Caco-2 (cell line): Measurements from ENCODE around the gene RALGAPA2. TPM values are rescaled to one million over a fixed set of nuclear protein-coding genes. Genes with fewer than 3 reads are reported as not detected.

ENCODE experiments used
- BruUV-seq: library from RNA; stranded (reverse); fragments of 400-500 nt; replicated peaks from 2 replicates; lab custom pipeline; 2021; lab: Mats Ljungman, UMichigan
- CTCF ChIA-PET: fragments of 300-600 bp; sonication (Branson Sonifier 250); formaldehyde crosslinking; loops from one replicate; lab custom pipeline; 2022; ENCODE audit warnings: antibody characterized with exemption; lab: Charles Lee
- POLR2A ChIA-PET: fragments of 300-600 bp; sonication (Branson Sonifier 250); formaldehyde crosslinking; loops from one replicate; lab custom pipeline; 2022; ENCODE audit warnings: antibody characterized with exemption; lab: Charles Lee
- DNase-seq, 2 experiments: peaks; one replicate each; pipeline versions ENCODE4 v3.0.0 to v3.0.0-alpha.2; 2020 to 2022
- H3K27me3 ChIP-seq: replicated peaks from 2 replicates; pipeline ENCODE4 v1.6.0; 2011; ENCODE audit warnings: low read length; ENCODE audit not compliant: control insufficient read depth, insufficient read depth
- H3K36me3 ChIP-seq: 2 replicates; pipeline ENCODE4 v1.5.1; 2011; ENCODE audit warnings: low read length; ENCODE audit not compliant: control insufficient read depth, insufficient read depth
- H3K4me1 ChIP-seq: fragments of 250-450 bp; sonication (Bioruptor Pico); 2 replicates; pipeline ENCODE4 v1.5.1; 2020; ENCODE audit warnings: mild to moderate bottlenecking
- H3K4me3 ChIP-seq: 2 replicates; pipeline ENCODE4 v1.5.1; 2011; ENCODE audit warnings: low read depth, mild to moderate bottlenecking, control low read depth, low read length
- H3K9me3 ChIP-seq: fragments of 250-450 bp; sonication (Bioruptor Pico); 2 replicates; pipeline ENCODE4 v1.5.1; 2020; ENCODE audit warnings: mild to moderate bottlenecking, moderate library complexity
- H3K27ac Mint-ChIP-seq: one replicate; pipeline ENCODE4 v1.8.0; 2022; ENCODE audit warnings: mixed read lengths; ENCODE audit not compliant: unreplicated experiment
- H3K27me3 Mint-ChIP-seq: one replicate; pipeline ENCODE4 v1.8.0; 2022; ENCODE audit warnings: mixed read lengths; ENCODE audit not compliant: insufficient read depth, unreplicated experiment
- H3K36me3 Mint-ChIP-seq: one replicate; pipeline ENCODE4 v1.8.0; 2022; ENCODE audit warnings: mild to moderate bottlenecking, mixed read lengths; ENCODE audit not compliant: insufficient read depth, unreplicated experiment
- H3K4me1 Mint-ChIP-seq: one replicate; pipeline ENCODE4 v1.8.0; 2022; ENCODE audit warnings: low read depth, mixed read lengths; ENCODE audit not compliant: unreplicated experiment
- H3K4me3 Mint-ChIP-seq: one replicate; pipeline ENCODE4 v1.8.0; 2022; ENCODE audit warnings: mild to moderate bottlenecking, moderate library complexity, mixed read lengths; ENCODE audit not compliant: unreplicated experiment
- H3K9me3 Mint-ChIP-seq: one replicate; pipeline ENCODE4 v1.8.0; 2022; ENCODE audit warnings: mixed read lengths; ENCODE audit not compliant: unreplicated experiment
- CTCF ChIP-seq, 2 experiments: fragments of 200-600 bp in 1 of 2; IDR thresholded peaks; 1 replicate in 1 of 2; 2 replicates in 1 of 2; pipeline versions ENCODE4 v1.5.1 to v1.8.0; 2011 to 2022; ENCODE audit warnings: antibody characterized with exemption in 1 of 2, control low read depth in 1 of 2, inconsistent platforms in 1 of 2, low read depth in 1 of 2, low read length in 1 of 2, mild to moderate bottlenecking in 1 of 2, moderate library complexity in 1 of 2; ENCODE audit not compliant: insufficient read depth in 1 of 2, severe bottlenecking in 1 of 2, unreplicated experiment in 1 of 2
- intact Hi-C: fragments of 100-400 bp; cut with micrococcal nuclease; formaldehyde crosslinking; loops from one replicate; pipeline ENCODE4 v1.10.0; 2022; ENCODE audit not compliant: unreplicated experiment
- total RNA-seq: library from RNA; stranded (reverse); gene quantifications from 2 replicates; pipeline ENCODE4 v1.2.3, GENCODE V29; 2022

The RALGAPA2 gene
- total RNA-seq, 1 experiment from 2014 or later, result 17.3 TPM

GRCh38 chr20:20498076-20498861 is 214.2 kb downstream of the RALGAPA2 start:
- DNase-seq, result no peak
- no peaks in the 10 kb centered on the region for H3K9me3 ChIP-seq
- no TSS peak for BruUV-seq
- Mint-ChIP-seq H3K4me1 (no peaks in the 10 kb centered on the region), H3K9me3 (no peaks in the 10 kb centered on the region), H3K27ac (no peak overlapping the region), H3K27me3 (no peaks in the 10 kb centered on the region), H3K36me3 (peaks cover 8% of the 10 kb centered on the region), H3K4me3 (no peak overlapping the region)
- TF ChIP-seq CTCF (IDR thresholded peaks at IDR 0.05; ENCODE audit: insufficient read depth in 1 of 2, low read depth in 1 of 2, low read length in 1 of 2, severe bottlenecking in 1 of 2, unreplicated experiment in 1 of 2), result no peak
- ChIA-PET POLR2A (no interaction called here), CTCF (no interaction called here)
- intact Hi-C loops, result no loop called here
- H3K36me3 ChIP-seq, result peaks cover 2% of the 10 kb centered on the region; the same call in 1 of the 2 replicates
- no peaks in the 10 kb centered on the region for H3K27me3 ChIP-seq
- H3K4me1 ChIP-seq, result no peaks in the 10 kb centered on the region
- H3K4me3 ChIP-seq, result no peak overlapping the region

- H3K27ac Mint-ChIP-seq, result no peak overlapping the region
- H3K36me3 Mint-ChIP-seq, result peaks cover 8% of the 10 kb centered on the region
- H3K4me1 Mint-ChIP-seq, result no peaks in the 10 kb centered on the region
- no peaks in the 10 kb centered on the region for H3K27me3 ChIP-seq
- no peak overlapping the region for H3K4me3 Mint-ChIP-seq
- H3K4me3 ChIP-seq, result no peak overlapping the region
- peaks cover 2% of the 10 kb centered on the region; the same call in 1 of the 2 replicates for H3K36me3 ChIP-seq
- no peaks in the 10 kb centered on the region for H3K9me3 ChIP-seq
- CTCF ChIA-PET, result no interaction called here
- no TSS peak for BruUV-seq
- intact Hi-C loops, result no loop called here
- H3K27me3 Mint-ChIP-seq, result no peaks in the 10 kb centered on the region
- H3K9me3 Mint-ChIP-seq, result no peaks in the 10 kb centered on the region
- no peaks in the 10 kb centered on the region for H3K4me1 ChIP-seq
- no peak for TF ChIP-seq CTCF (IDR thresholded peaks at IDR 0.05; ENCODE audit: insufficient read depth in 1 of 2, low read depth in 1 of 2, low read length in 1 of 2, severe bottlenecking in 1 of 2, unreplicated experiment in 1 of 2)
- POLR2A ChIA-PET, result no interaction called here
- DNase-seq, result no peak
These were observed 215.0 kb downstream of the RALGAPA2 start for GRCh38 chr20:20497242-20497978.

- peaks cover 2% of the 10 kb centered on the region; the same call in 1 of the 2 replicates for H3K36me3 ChIP-seq
- intact Hi-C loops, result no loop called here
- POLR2A ChIA-PET, result no interaction called here
- CTCF ChIA-PET, result no interaction called here
- H3K27ac Mint-ChIP-seq, result no peak overlapping the region
- TF ChIP-seq CTCF (IDR thresholded peaks at IDR 0.05; ENCODE audit: insufficient read depth in 1 of 2, low read depth in 1 of 2, low read length in 1 of 2, severe bottlenecking in 1 of 2, unreplicated experiment in 1 of 2), result no peak
- H3K27me3 ChIP-seq, result no peaks in the 10 kb centered on the region
- H3K9me3 Mint-ChIP-seq, result no peaks in the 10 kb centered on the region
- no peaks in the 10 kb centered on the region for H3K27me3 Mint-ChIP-seq
- no peaks in the 10 kb centered on the region for H3K4me1 Mint-ChIP-seq
- no peaks in the 10 kb centered on the region for H3K4me1 ChIP-seq
- no peak for DNase-seq
- peaks cover 8% of the 10 kb centered on the region for H3K36me3 Mint-ChIP-seq
- no peak overlapping the region for H3K4me3 ChIP-seq
- H3K4me3 Mint-ChIP-seq, result no peak overlapping the region
- BruUV-seq, result no TSS peak
- H3K9me3 ChIP-seq, result no peaks in the 10 kb centered on the region
These were observed 216.5 kb downstream of the RALGAPA2 start for GRCh38 chr20:20495729-20496503.
